Measurements from ENCODE around the gene C6orf89. TPM values are rescaled to one million over a fixed set of nuclear protein-coding genes. Genes with fewer than 3 reads are reported as not detected.
"Not testable (repeated sequence)": the region's sequence is repeated elsewhere in the genome, so short reads cannot be mapped to it uniquely, and the experiment has no call there.

C6orf89 gene
- total and polyA plus RNA-seq, 2 of the 8 experiments (the other 6 are each of a cell fraction or from before 2014, with no cell fraction given): 4.6 to 12.3 TPM

DNA sequence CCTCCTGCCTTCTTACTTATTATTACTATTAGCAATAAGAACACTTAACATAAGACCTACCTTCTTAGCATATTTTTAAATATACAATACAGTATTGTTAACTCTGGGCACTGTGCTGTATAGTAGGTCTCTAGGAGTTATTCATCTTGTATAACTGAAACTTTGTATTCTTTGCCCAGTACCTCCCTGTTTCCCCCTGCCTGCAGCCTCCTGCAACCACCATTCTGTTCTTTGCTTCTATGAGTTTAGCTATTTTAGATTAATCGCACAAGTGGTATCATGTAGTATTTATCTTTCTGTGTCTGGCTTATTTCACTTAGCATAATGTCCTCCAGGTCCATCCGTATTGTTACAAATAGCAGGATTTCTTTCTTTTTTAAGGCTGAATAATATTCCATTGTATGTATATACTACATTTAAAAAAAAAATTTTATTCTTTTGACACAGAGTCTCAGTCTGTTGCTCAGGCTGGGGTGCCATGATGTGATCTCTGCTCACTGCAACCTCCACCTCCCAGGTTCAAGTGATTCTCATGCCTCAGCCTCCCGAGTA, 4.4 kb downstream of the C6orf89 start (continued):
- TF ChIP-seq FOSL1 (IDR thresholded peaks at IDR 0.05; ENCODE audit: insufficient read depth, low read depth, low read length): no peak

DNA sequence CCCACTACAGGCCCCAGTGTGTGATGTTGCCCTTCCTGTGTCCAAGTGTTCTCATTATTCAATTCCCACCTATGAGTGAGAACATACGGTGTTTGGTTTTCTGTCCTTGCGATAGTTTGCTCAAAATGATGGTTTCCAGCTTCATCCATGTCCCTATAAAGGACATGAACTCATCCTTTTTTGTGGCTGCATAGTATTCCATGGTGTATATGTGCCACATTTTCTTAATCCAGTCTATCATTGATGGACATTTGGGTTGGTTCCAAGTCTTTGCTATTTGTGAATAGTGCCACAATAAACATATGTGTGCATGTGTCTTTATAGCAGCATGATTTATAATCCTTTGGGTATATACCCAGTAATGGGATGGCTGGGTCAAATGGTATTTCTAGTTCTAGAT, 5.4 kb downstream of the C6orf89 start:
- H4K5ac ChIP-seq (ENCODE audit: insufficient read length, low read depth, low read length); H3K4ac ChIP-seq (replicated peaks; ENCODE audit: insufficient read length, low read depth, low read length); H3K14ac ChIP-seq (ENCODE audit: insufficient read length); H3K9me3 ChIP-seq (ENCODE audit: insufficient read depth in 2 of 2, low read depth in 1 of 2, low read length in 1 of 2); H3K23ac ChIP-seq (ENCODE audit: insufficient read length); DNase-seq (ENCODE audit: low read depth in 1 of 2, low spot score in 2 of 2); H4K20me1 ChIP-seq (replicated peaks in 1 of 2; ENCODE audit: control insufficient read depth in 1 of 2, insufficient read depth in 2 of 2, low read length in 2 of 2); H3K56ac ChIP-seq (replicated peaks; ENCODE audit: insufficient read length, low read depth, low read length); CTCF ChIA-PET (ENCODE audit: partially characterized antibody); H3K27me3 ChIP-seq (replicated peaks in 1 of 4; ENCODE audit: control insufficient read depth in 3 of 4, extremely low read depth in 1 of 4, insufficient read depth in 3 of 4, low read length in 3 of 4); H3K23me2 ChIP-seq (ENCODE audit: low read depth, low read length); H3K4me2 ChIP-seq (ENCODE audit: insufficient read depth in 1 of 2, low read depth in 2 of 2, low read length in 2 of 2); H3K9ac ChIP-seq (replicated peaks in 1 of 4; ENCODE audit: extremely low read depth in 1 of 4, low read depth in 3 of 4, low read length in 3 of 4); FAIRE-seq; H2BK120ac ChIP-seq (replicated peaks; ENCODE audit: low read depth, low read length); H3K79me2 ChIP-seq (ENCODE audit: control insufficient read depth in 1 of 2, insufficient read depth in 2 of 2, low read length in 2 of 2); H2BK15ac ChIP-seq (ENCODE audit: low read length); H3K4me3 ChIP-seq (ENCODE audit: extremely low read depth in 1 of 4, insufficient read depth in 2 of 4, low read depth in 3 of 4, low read length in 4 of 4); H2BK20ac ChIP-seq (ENCODE audit: low read length); H4K91ac ChIP-seq (replicated peaks; ENCODE audit: insufficient read length, low read length); H2BK5ac ChIP-seq (ENCODE audit: low read depth, low read length); H4K8ac ChIP-seq (ENCODE audit: extremely low read depth, insufficient read depth, low read length); H3K79me1 ChIP-seq (ENCODE audit: low read depth, low read length); H3K4me1 ChIP-seq (replicated peaks in 1 of 4; ENCODE audit: control insufficient read depth in 3 of 4, insufficient read depth in 4 of 4, low read length in 3 of 4); H3K27ac ChIP-seq (ENCODE audit: low read depth, low read length); H3K18ac ChIP-seq (ENCODE audit: extremely low read depth, low read length); H2AFZ ChIP-seq (ENCODE audit: low read length); H3K36me3 ChIP-seq (ENCODE audit: control insufficient read depth in 2 of 4, insufficient read depth in 4 of 4, low read length in 3 of 4); H2BK12ac ChIP-seq (ENCODE audit: low read depth, low read length); H2AK5ac ChIP-seq (ENCODE audit: low read depth, low read length): not testable (repeated sequence)
- WGBS, 2 experiments (ENCODE audit: extremely low coverage in 1 of 2, insufficient coverage in 1 of 2, insufficient read length in 1 of 2, insufficient replicate concordance in 2 of 2, low coverage in 1 of 2, low lambda C conversion rate in 2 of 2, missing lambda C conversion rate in 1 of 2): 100% methylated on average over 2 of the region's 2 CpGs; no CpG with 5 or more reads in 1 of the 2 experiments
- POLR2A ChIA-PET (ENCODE audit: partially characterized antibody): interaction anchor here (1.4 kb wide), 1 partner anchor 16 kb away, joined by 5 read pairs; the partner anchor contains the start of gene PPIL1
